Right forelimb (tissue), 1 donor: ENCODE data around the gene SKI.
"Not testable (repeated sequence)": the region's sequence is repeated elsewhere in the genome, so short reads cannot be mapped to it uniquely, and the experiment has no call there.

Experiments
- DNase-seq: peaks from one replicate; pipeline ENCODE4 v3.0.0-alpha.2; 2018

Gene SKI

GRCh38 chr1:2248854-2249558, 20.9 kb downstream of the SKI start:
- no peak for DNase-seq

GRCh38 chr1:2249559-2249906, 21.4 kb downstream of the SKI start:
- DNase-seq, result no peak

- DNase-seq, result no peak
These were observed 22.7 kb downstream of the SKI start for GRCh38 chr1:2250721-2251281.

- DNase-seq, result no peak
These were observed 23.2 kb downstream of the SKI start for GRCh38 chr1:2251363-2251762.

DNA sequence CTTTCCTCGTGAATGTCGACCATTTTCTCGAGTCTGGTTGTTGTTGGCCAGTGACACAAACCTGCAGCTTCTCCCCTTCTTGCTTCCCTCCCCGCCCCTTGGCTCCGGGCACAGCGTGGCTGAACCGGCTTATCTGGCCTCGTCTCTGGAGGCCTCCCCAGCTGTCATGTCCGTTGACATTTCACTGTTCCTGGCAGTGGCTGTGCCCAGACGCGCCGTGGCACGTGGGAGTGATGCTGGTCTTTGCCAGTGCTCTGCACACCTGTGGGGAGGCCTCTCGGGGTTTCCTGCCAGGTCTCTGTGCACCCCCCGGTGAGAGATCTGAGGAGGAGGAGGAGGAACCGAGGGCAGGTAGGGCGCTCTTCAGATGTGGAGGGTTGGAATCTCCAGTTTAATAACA, 23.7 kb downstream of the SKI start:
- no peak for DNase-seq

- DNase-seq, result no peak
These were observed 24.3 kb downstream of the SKI start for GRCh38 chr1:2252423-2252822.

DNA sequence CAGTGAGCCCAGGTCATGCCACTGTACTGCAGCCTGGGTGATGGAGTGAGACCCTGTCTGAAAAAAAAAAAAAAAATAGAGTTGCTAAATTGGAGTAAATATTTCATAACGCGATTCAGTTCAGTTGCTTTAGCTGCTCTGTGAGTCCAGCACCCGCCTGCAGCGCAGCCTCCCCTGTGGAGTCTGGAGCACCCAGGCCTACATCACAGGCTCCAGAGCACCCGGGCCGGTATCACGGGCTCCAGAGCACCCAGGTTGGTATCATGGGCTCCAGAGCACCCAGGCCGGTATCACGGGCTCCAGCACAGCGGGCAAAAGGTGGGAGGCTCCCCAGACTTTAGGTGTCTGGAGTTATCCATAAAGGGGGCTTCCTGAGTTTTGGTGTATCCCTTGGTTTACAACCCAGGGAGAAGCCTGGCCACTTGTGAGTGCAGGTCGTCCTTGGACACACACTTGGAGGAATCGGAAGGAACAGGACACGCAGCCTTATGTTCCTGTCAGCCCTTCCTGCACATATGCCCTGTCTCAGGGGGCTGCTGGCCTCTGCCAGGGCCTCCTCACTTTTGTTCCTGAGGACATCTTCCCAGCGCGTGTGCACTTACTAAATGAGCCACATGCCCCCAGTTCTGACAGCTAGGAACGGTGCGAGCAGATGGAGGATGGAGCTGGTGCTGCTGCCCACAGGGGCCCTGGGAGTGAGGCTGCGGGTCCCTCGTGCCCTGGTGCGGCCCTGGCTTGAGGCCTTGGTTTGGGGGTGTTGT, 25.1 kb downstream of the SKI start:
- DNase-seq, result no peak

- DNase-seq, result no peak
These were observed 25.8 kb downstream of the SKI start for GRCh38 chr1:2253797-2254480.

DNA sequence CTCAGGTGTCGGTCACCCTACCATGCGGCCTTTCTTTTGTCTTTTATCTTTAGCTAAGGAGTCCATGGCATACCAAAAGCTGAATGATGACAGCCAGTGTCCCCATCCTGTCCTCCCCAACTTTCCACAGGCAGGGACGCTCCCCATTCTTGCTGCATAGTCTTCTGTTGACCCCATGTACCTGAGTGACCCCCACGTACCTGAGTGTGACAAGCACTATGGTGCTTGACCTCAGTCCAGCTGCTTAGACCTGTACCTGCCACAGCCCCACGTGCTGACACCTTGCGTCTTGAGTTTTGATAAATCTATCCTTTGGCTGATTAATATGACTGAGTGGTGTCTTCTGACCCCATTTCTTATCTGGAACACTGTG, 26.9 kb downstream of the SKI start:
- DNase-seq, result no peak

- DNase-seq, result no peak
These were observed 27.6 kb downstream of the SKI start for GRCh38 chr1:2255420-2256369.

DNA sequence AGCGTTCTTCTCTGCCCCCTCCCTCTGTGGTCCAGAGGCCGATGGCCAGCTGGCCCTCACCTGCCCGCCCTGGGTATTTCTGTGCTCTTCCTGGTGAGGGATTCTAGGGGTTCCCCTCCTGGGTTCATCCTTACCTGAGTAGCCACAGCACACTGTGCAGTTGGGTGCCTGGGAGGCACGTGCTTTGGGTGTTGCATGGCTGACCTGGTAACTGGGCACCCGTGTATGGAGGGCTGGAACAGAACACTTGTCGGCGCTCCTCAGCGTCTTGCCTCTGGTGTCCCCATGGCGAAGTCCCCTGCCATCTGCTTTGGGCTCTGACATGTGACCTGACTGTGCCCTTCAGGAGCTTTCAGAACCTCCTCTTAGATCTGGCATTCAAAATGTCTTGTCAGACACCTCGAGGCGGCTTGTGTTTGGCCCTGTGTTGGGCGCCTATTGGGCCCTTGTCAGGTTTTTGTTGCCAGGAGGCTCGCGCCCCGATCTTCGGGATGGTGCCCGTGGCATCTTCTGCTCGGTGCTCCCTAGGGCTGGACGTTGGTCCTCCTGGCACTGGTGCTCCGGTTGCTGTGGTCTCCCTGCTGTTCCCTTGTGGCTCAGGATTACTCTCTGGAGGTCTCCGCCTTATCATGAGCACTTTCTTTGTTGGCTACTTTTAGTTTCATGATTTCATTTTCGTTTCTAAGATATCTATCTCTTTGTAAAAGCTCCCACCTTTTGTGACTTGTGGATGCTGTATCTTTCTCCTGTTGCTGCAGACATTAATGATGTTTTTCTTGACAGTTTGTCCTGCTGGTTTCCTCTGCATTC, 28.5 kb downstream of the SKI start:
- no peak for DNase-seq

DNA sequence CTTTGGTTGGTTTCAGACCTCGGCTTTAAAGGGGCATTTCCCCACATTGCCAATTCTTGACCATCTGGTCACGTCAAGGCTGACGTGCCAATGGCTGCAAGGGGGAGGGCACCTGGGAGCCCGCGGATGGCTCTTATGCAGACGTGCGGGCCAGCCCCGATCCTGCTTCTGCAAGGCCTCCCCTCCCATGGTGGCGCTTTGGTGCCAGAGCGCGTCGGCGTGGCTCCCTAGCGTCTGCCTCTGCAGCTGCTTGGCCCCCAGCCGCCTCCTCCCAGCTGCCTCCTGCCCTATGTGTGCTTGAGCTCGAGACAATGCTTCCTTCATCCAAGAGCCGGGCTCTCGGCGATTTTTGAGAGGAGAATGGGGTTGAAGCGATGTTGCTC, 29.1 kb downstream of the SKI start:
- no peak for DNase-seq

GRCh38 chr1:2258122-2258681, 30.1 kb downstream of the SKI start:
- DNase-seq, result no peak

DNA sequence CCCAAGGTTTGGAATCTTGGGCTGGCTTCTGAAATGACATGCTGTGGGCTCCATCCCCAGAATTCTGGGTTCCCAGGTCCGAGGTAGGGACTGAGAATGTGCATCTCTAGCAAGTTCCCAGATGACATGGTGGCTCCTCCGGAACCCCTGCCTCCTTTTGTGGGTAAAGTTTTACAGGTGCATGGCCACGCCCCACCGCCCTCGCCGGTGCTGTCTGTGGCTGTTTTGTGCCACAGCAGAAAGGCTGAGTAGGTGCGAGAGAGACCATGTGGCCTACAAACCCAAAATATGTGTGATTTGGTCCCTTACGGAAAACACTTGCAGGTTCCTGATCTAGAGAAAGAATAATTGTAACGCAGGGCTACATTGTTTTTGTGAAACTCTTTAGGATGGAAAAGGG, 30.9 kb downstream of the SKI start:
- no peak for DNase-seq

DNA sequence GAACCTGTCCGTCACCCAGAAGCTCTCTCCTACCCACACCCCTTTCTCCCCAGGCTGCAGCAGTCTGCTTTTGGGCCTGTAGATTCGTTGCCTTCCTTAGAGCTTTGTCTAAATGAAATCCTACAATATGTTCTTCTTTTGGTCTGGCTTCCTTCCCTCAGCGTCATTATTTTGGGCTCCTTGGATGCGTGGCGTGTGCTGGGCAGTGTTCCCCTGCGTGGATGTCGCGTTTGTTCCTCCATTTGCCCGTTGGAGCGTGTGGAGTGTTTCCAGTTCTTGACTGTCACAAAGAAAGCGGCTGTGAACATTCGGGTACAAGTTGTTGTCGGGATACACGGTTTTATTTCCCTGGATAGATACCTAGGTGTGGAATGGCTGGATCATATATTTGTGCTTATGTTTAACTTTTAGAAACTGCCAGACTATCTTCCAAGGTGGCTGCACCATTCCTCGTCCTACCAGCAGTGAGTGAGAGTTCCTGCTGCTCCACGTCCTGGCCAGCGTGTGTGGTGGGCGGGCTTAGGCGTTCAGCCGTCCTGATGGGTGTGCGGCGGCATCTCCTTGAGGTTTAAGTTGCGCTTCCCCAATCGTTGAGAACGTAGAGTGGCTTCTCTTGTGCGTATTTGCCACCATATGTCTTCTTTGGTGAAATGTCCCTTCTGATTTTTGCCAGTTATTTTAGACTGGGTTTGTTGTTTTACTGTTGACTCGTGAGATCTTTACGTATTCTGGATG, 31.7 kb downstream of the SKI start:
- no peak for DNase-seq

- DNase-seq, result not testable (repeated sequence)
These were observed 32.4 kb downstream of the SKI start for GRCh38 chr1:2260470-2260869.

GRCh38 chr1:2260917-2261316, 32.8 kb downstream of the SKI start:
- DNase-seq, result no peak

DNA sequence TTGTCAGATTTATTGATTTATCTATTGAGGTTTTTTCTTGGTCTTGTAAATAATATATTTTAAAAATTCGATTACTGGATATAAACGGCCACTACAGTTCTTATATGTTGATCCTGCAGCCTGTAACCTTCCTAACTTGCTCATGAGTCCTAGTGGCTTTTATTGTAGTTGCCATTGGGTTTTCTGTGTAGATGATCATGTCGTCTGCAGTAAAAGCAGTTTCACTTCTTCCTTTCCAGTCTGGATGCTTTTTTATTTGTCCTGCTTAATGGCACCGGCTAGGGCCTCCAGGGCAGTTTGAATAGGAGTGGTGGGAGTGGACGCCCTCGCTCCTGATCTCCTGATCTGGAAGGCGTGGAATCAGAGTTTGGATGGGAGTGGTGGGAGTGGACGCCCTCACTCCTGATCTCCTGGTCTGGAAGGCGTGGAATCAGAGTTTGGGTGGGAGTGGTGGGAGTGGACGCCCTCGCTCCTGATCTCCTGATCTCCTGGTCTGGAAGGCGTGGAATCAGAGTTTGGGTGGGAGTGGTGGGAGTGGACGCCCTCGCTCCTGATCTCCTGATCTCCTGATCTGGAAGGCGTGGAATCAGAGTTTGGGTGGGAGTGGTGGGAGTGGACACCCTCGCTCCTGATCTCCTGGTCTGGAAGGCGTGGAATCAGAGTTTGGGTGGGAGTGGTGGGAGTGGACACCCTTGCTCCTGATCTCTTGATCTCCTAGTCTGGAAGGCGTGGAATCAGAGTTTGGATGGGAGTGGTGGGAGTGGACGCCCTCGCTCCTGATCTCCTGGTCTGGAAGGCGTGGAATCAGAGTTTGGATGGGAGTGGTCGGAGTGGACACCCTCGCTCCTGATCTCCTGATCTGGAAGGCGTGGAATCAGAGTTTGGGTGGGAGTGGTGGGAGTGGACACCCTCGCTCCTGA, 33.6 kb downstream of the SKI start:
- DNase-seq, result not testable (repeated sequence)

- DNase-seq, result no peak
These were observed 38.3 kb downstream of the SKI start for GRCh38 chr1:2266301-2266975.
